Upper lobe of left lung (tissue), 6 donors: Measurements from ENCODE around the gene C10orf67. TPM values are rescaled to one million over a fixed set of nuclear protein-coding genes. Genes with fewer than 3 reads are reported as not detected.
"Not testable (repeated sequence)": the region's sequence is repeated elsewhere in the genome, so short reads cannot be mapped to it uniquely, and the experiment has no call there.

Source experiments
- ATAC-seq, 2 donors: fragments of 200-7000 bp; cut with Tn5 transposase; one replicate each; pipeline ENCODE4 v1.9.1; 2022; ENCODE audit warnings: mild to moderate bottlenecking in 2 of 2, moderate library complexity in 2 of 2; ENCODE audit not compliant: low FRiP score in 2 of 2
- DNase-seq, 2 donors: peaks; one replicate each; pipeline ENCODE4 v3.0.0-alpha.2; 2019 to 2020
- H3K27ac ChIP-seq, 4 donors: fragments of 200-600 bp; sonication (generic); one replicate each; pipeline ENCODE4 v1.5.1; 2016 to 2019
- H3K27me3 ChIP-seq, 4 donors: fragments of 200-600 bp; sonication (generic); one replicate each; pipeline ENCODE4 v1.5.1; 2017 to 2019
- H3K36me3 ChIP-seq, 4 donors: fragments of 200-600 bp; sonication (generic); one replicate each; pipeline ENCODE4 v1.5.1; 2016 to 2019
- H3K4me1 ChIP-seq, 4 donors: fragments of 200-600 bp; sonication (generic); one replicate each; pipeline ENCODE4 v1.5.1; 2018 to 2019
- H3K4me3 ChIP-seq, 4 donors: fragments of 200-600 bp; sonication (generic); one replicate each; pipeline ENCODE4 v1.5.1; 2017 to 2019; ENCODE audit warnings: mild to moderate bottlenecking in 2 of 4, moderate library complexity in 1 of 4
- H3K9me3 ChIP-seq, 4 donors: fragments of 200-600 bp; sonication (generic); one replicate each; pipeline ENCODE4 v1.5.1; 2018 to 2019
- EP300 ChIP-seq, 4 donors: sonication (generic); formaldehyde crosslinking; IDR thresholded peaks; one replicate each; pipeline ENCODE4 v1.5.1; 2017; ENCODE audit warnings: antibody characterized with exemption in 4 of 4, control low read depth in 2 of 4
- POLR2A ChIP-seq, 4 donors: fragments of 450-650 bp; IDR thresholded peaks; one replicate each; pipeline ENCODE4 v1.5.1; 2016 to 2017; ENCODE audit warnings: antibody characterized with exemption in 4 of 4, mild to moderate bottlenecking in 2 of 4
- POLR2AphosphoS5 ChIP-seq, 2 donors: sonication (generic); formaldehyde crosslinking; IDR thresholded peaks; one replicate each; pipeline ENCODE4 v1.5.1; 2017; ENCODE audit warnings: antibody characterized with exemption in 2 of 2
- WGBS, 2 donors: methylation state at CpG; one replicate each; pipeline ENCODE4 v1.1.5; 2017 to 2018; 5-methylcytosine and 5-hydroxymethylcytosine counted together
- total RNA-seq, 6 donors: library from RNA; depleted of rRNA in 4 of 6; stranded (reverse); fragments of >200 nt in 4 of 6; gene quantifications; one replicate each; pipeline versions ENCODE4 v1.1.0 to v1.2.1, GENCODE V29; 2016 to 2021
- TF ChIP-seq, protein P1 (sequence below), 6 experiments: fragments of 450-650 bp in 4 of 6; fragments of 200-600 bp in 2 of 6; sonication (generic) in 2 of 6; IDR thresholded peaks; one replicate each; pipeline ENCODE4 v1.5.1; 2016 to 2019; ENCODE audit warnings: antibody characterized with exemption in 6 of 6
- donor health status: DM: no; HTN: no; CAD: no; lungs with moderate emphysema.
- donor health status: DM: no; HTN: yes; CAD: no; lungs with severe emphysema.

The C10orf67 gene
- total RNA-seq, 6 donors from 2014 or later: 1.7 to 7.3 (median 4.2) TPM

DNA sequence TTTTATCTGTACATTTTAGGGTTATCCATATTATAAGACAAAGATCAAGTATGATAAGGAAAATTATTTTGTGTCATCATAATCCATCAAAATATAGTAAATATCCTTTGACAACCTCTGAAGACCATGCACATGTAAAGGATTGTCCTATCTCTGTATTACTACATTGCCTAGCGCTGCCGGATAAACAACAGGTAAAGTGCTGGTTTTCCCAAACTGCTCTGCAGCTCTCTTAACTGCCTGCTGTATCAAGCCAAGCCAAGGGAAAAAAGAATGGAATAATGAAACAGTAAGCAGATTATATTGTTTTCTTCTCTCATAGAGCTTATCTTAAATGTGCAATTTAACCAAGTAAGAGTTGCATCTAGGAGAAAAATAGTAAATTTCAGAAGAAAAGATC, 81.7 kb downstream of the C10orf67 start:
- Histone ChIP-seq H3K27ac (no peak overlapping the region), H3K36me3 (no peaks in the 10 kb centered on the region), H3K4me3 (no peak overlapping the region), H3K27me3 (no peaks in the 10 kb centered on the region), H3K9me3 (no peaks in the 10 kb centered on the region), H3K4me1 (no peaks in the 10 kb centered on the region)
- TF ChIP-seq EP300 (IDR thresholded peaks at IDR 0.05) (no peak), POLR2A (IDR thresholded peaks at IDR 0.05) (no peak), POLR2AphosphoS5 (IDR thresholded peaks at IDR 0.05) (no peak)
- TF ChIP-seq, protein P1, sequence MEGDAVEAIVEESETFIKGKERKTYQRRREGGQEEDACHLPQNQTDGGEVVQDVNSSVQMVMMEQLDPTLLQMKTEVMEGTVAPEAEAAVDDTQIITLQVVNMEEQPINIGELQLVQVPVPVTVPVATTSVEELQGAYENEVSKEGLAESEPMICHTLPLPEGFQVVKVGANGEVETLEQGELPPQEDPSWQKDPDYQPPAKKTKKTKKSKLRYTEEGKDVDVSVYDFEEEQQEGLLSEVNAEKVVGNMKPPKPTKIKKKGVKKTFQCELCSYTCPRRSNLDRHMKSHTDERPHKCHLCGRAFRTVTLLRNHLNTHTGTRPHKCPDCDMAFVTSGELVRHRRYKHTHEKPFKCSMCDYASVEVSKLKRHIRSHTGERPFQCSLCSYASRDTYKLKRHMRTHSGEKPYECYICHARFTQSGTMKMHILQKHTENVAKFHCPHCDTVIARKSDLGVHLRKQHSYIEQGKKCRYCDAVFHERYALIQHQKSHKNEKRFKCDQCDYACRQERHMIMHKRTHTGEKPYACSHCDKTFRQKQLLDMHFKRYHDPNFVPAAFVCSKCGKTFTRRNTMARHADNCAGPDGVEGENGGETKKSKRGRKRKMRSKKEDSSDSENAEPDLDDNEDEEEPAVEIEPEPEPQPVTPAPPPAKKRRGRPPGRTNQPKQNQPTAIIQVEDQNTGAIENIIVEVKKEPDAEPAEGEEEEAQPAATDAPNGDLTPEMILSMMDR (IDR thresholded peaks at IDR 0.05): no peak
- 83 to 90% methylated on average over 2 of the region's 2 CpGs for WGBS, 2 donors
- no peak for DNase-seq
- ATAC-seq: no peak

DNA sequence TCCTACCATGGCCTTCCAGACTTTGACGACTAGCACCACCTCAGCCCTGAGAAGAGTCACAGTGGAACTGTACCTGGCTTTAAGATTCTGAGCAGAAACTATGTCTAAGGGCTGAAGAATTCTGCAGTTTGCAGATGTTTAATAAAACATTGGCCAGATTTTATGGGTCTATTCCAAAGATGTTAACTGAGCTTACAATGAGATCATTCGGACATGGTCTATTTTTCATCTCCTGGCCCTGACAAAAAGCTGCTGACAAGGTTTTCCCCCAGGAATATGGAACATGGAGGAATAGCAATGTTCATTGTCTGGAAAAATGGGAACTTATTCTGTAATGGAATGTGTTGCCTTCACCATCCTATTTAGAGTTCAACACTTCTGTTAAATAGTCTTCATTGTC, 86.1 kb downstream of the C10orf67 start:
- no peak for DNase-seq
- no peaks in the 10 kb centered on the region for H3K36me3 ChIP-seq
- H3K4me3 ChIP-seq: no peak overlapping the region
- 73 to 90% methylated on average over 2 of the region's 2 CpGs for WGBS, 2 donors
- TF ChIP-seq POLR2A (IDR thresholded peaks at IDR 0.05) (no peak), POLR2AphosphoS5 (IDR thresholded peaks at IDR 0.05) (no peak), EP300 (IDR thresholded peaks at IDR 0.05) (no peak)
- TF ChIP-seq, protein P1 (IDR thresholded peaks at IDR 0.05): no peak
- no peaks in the 10 kb centered on the region for H3K4me1 ChIP-seq
- ATAC-seq: no peak
- H3K9me3 ChIP-seq: no peaks in the 10 kb centered on the region
- H3K27ac ChIP-seq: no peak overlapping the region
- H3K27me3 ChIP-seq: no peaks in the 10 kb centered on the region

DNA sequence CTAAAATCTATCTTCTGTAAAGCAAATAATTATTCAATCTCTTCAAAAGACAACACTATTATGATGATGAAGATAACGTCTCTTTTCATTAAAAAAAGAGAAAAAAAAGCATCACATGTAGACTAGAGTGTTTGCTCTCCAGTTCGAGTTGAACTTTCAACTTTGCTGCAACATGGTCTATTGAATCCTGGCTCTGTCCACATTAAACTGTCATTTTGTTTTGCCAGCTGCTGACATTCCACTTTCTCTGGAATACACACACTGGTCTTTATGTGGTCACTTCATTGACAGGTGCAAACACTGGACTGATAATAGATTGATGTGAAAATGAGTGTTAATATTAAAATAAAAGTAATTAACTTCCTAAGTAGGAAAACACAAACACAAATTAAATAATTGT, 90.8 kb downstream of the C10orf67 start:
- no peak for ATAC-seq
- 25 to 39% methylated on average over 2 of the region's 2 CpGs for WGBS, 2 donors
- H3K36me3 ChIP-seq: no peaks in the 10 kb centered on the region

DNA sequence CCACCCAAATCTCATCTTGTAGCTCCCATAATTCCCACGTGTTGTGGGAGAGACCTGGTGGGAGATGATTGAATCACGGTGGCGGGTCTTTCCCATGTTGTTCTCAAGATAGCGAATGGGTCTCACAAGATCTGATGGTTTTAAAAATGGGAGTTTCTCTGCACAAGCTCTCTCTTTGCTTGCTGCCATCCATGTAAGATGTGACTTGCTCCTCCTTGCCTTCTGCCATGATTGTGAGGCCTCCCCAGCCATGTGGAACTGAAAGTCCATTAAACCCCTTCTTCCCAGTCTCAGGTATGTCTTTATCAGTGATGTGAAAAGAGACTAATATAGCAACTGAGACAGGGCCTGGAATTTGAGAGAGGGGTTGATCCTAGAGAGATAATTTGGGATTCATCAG, 91.7 kb downstream of the C10orf67 start:
- H3K27ac ChIP-seq, ATAC-seq, H3K4me3 ChIP-seq, H3K4me1 ChIP-seq, H3K36me3 ChIP-seq, H3K9me3 ChIP-seq, DNase-seq, H3K27me3 ChIP-seq: not testable (repeated sequence)
- 90 to 99% methylated on average over 4 of the region's 4 CpGs for WGBS, 2 donors

More for the DNA sequence above, 90.8 kb downstream of the C10orf67 start:
- no peak overlapping the region for H3K4me3 ChIP-seq
- no peaks in the 10 kb centered on the region for H3K4me1 ChIP-seq
- H3K27me3 ChIP-seq: no peaks in the 10 kb centered on the region
- no peaks in the 10 kb centered on the region for H3K9me3 ChIP-seq
- DNase-seq: no peak
- TF ChIP-seq EP300 (IDR thresholded peaks at IDR 0.05): no peak
- H3K27ac ChIP-seq: no peak overlapping the region

DNA sequence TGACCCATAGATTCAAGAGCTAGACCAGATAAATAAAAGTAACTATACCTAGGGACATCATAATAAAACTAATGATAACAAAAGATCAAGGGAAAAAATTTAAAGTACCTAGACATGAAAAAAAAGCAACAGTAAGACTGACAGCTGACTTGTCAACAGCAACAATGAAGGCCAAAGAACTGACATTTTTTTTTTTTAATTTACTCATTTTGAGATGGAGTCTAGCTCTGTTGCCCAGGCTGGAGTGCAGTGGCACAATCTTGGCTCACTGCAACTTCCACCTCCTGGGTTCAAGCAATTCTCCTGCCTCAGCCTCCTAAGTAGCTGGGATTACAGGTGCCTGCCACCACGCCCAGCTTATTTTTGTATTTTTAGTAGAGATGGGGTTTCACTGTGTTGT, 102.8 kb downstream of the C10orf67 start:
- not testable (repeated sequence) for H3K36me3 ChIP-seq, H3K27me3 ChIP-seq, ATAC-seq, DNase-seq, H3K27ac ChIP-seq, H3K4me3 ChIP-seq, H3K4me1 ChIP-seq
- WGBS, 2 donors: 62 to 73% methylated on average over 1 of the region's 1 CpG
- H3K9me3 ChIP-seq: peaks cover 0 to 11% (median 3%) of the 10 kb centered on the region in 4 donors

DNA sequence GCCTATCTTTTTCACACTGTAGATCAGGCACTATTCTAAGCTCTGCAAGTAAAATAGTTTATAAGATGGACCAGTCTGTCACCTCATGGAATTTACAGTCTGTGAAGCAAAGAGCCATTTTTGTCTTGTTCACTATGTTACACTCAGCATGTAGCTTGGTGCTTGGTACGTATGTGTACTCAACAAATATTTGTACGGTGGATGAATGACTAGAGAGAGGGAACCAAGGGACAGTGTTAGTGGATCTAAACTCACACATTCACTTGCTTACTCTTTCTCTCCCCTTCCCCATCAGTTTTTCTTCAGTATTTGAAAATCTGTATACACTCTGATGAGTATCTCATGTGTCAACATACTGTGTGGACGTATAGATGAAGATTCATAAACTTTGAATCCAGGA, 106.6 kb downstream of the C10orf67 start:
- no peak for TF ChIP-seq POLR2A (IDR thresholded peaks at IDR 0.05)
- TF ChIP-seq, protein P1 (IDR thresholded peaks at IDR 0.05): no peak
- no peak for TF ChIP-seq EP300 (IDR thresholded peaks at IDR 0.05)
- no peak for TF ChIP-seq POLR2AphosphoS5 (IDR thresholded peaks at IDR 0.05)
- no peaks in the 10 kb centered on the region for H3K4me1 ChIP-seq
- H3K9me3 ChIP-seq: peaks cover 0 to 5% (median 0%) of the 10 kb centered on the region in 4 donors
- ATAC-seq: no peak
- no peak for DNase-seq
- H3K27ac ChIP-seq: no peak overlapping the region
- no peaks in the 10 kb centered on the region for H3K36me3 ChIP-seq
- no peaks in the 10 kb centered on the region for H3K27me3 ChIP-seq
- 61 to 71% methylated on average over 3 of the region's 3 CpGs for WGBS, 2 donors
- no peak overlapping the region for H3K4me3 ChIP-seq
